Stimulated activated naive CD4-positive, alpha-beta T cell treated with Interleukin-2 at 50 U/mL for 16 hours (primary cell): ENCODE results near the gene RNF150.
"Not testable (repeated sequence)": the region's sequence is repeated elsewhere in the genome, so short reads cannot be mapped to it uniquely, and the experiment has no call there.

ENCODE experiments used
- DNase-seq: peaks from one replicate; lab custom pipeline; 2025; lab: John Stamatoyannopoulos, UW

The RNF150 gene

GRCh38 chr4:140816806-140817510 lies 316.3 kb downstream of the RNF150 start:
- DNase-seq: no peak

- no peak for DNase-seq
These were observed 319.5 kb downstream of the RNF150 start for GRCh38 chr4:140813804-140814203.

- DNase-seq: no peak
These were observed 320.4 kb downstream of the RNF150 start for GRCh38 chr4:140812916-140813315.

- DNase-seq: no peak
These were observed 321.8 kb downstream of the RNF150 start for GRCh38 chr4:140811429-140811828.

GRCh38 chr4:140810591-140811169 lies 322.6 kb downstream of the RNF150 start:
- DNase-seq: not testable (repeated sequence)
